Osteoblast (primary cell): ENCODE measurements around the gene PRCD. TPM values are rescaled to one million over a fixed set of nuclear protein-coding genes. Genes with fewer than 3 reads are reported as not detected.

Experiments
- DNase-seq: peaks from one replicate; pipeline ENCODE4 v3.0.0; 2011; ENCODE audit warnings: low spot score, mixed read lengths; ENCODE audit not compliant: insufficient read length; ENCODE audit errors: missing footprints
- H2AFZ ChIP-seq: 2 replicates; pipeline ENCODE4 v1.6.0; 2011; ENCODE audit warnings: mild to moderate bottlenecking, low read length
- H3K27ac ChIP-seq: 2 replicates; pipeline ENCODE4 v1.5.1; 2011; ENCODE audit warnings: mild to moderate bottlenecking, low read depth, low read length, moderate library complexity
- H3K27me3 ChIP-seq: 2 replicates; pipeline ENCODE4 v1.6.0; 2012; ENCODE audit warnings: mild to moderate bottlenecking, control low read depth, inconsistent platforms, low read length, moderate library complexity; ENCODE audit not compliant: insufficient read depth
- H3K36me3 ChIP-seq: 2 replicates; pipeline ENCODE4 v1.5.1; 2011; ENCODE audit warnings: mild to moderate bottlenecking, low read length, control low read depth, moderate library complexity; ENCODE audit not compliant: insufficient read depth
- H3K4me1 ChIP-seq: 2 replicates; pipeline ENCODE4 v1.5.1; 2011; ENCODE audit warnings: mild to moderate bottlenecking, low read length, control low read depth, moderate library complexity; ENCODE audit not compliant: insufficient read depth
- H3K4me2 ChIP-seq: 2 replicates; pipeline ENCODE4 v1.6.0; 2011; ENCODE audit warnings: mild to moderate bottlenecking, low read length; ENCODE audit not compliant: insufficient read depth
- H3K4me3 ChIP-seq: fragments of 200-600 bp; sonication (generic); 3 replicates; pipeline ENCODE4 v1.5.1; 2012; ENCODE audit warnings: mild to moderate bottlenecking, low read length, inconsistent platforms; ENCODE audit not compliant: insufficient read depth
- H3K79me2 ChIP-seq: 2 replicates; pipeline ENCODE4 v1.6.0; 2012; ENCODE audit warnings: mild to moderate bottlenecking, low read length, control low read depth, inconsistent platforms; ENCODE audit not compliant: insufficient read depth
- H3K9me3 ChIP-seq: 2 replicates; pipeline ENCODE4 v1.5.1; 2011; ENCODE audit warnings: low read depth, low read length, control low read depth
- H4K20me1 ChIP-seq: 2 replicates; pipeline ENCODE4 v1.6.0; 2012; ENCODE audit warnings: mild to moderate bottlenecking, low read length, control low read depth; ENCODE audit not compliant: insufficient read depth
- CTCF ChIP-seq: IDR thresholded peaks from 2 replicates; pipeline ENCODE4 v1.5.1; 2011; ENCODE audit warnings: mild to moderate bottlenecking, low read depth, low read length, moderate library complexity; ENCODE audit errors: extremely low read depth
- total RNA-seq: library from RNA; depleted of rRNA; stranded (reverse); fragments of >200 nt; gene quantifications from 2 replicates; pipeline ENCODE4 v1.2.3, GENCODE V29; 2012

The PRCD gene
- total RNA-seq, 1 donor: 4.0 TPM

GRCh38 chr17:76572201-76572910 lies 32.5 kb downstream of the PRCD start:
- no peaks in the 10 kb centered on the region for H4K20me1 ChIP-seq
- no peak for TF ChIP-seq CTCF
- H3K27me3 ChIP-seq: no peaks in the 10 kb centered on the region
- no peak for DNase-seq
- H3K4me3 ChIP-seq: no peak overlapping the region
- H3K4me1 ChIP-seq: no peaks in the 10 kb centered on the region
- no peaks in the 10 kb centered on the region for H3K36me3 ChIP-seq
- no peaks in the 10 kb centered on the region for H3K79me2 ChIP-seq
- H3K27ac ChIP-seq: no peak overlapping the region
- peaks cover 4% of the 10 kb centered on the region for H3K9me3 ChIP-seq
- H2AFZ ChIP-seq: no peak overlapping the region
- H3K4me2 ChIP-seq: no peak overlapping the region

- H3K79me2 ChIP-seq: no peaks in the 10 kb centered on the region
- no peak for TF ChIP-seq CTCF
- DNase-seq: no peak
- peaks cover 4% of the 10 kb centered on the region for H3K9me3 ChIP-seq
- no peak overlapping the region for H3K4me3 ChIP-seq
- H2AFZ ChIP-seq: no peak overlapping the region
- no peaks in the 10 kb centered on the region for H3K27me3 ChIP-seq
- H3K4me1 ChIP-seq: no peaks in the 10 kb centered on the region
- H3K4me2 ChIP-seq: no peak overlapping the region
- no peaks in the 10 kb centered on the region for H4K20me1 ChIP-seq
- H3K36me3 ChIP-seq: no peaks in the 10 kb centered on the region
- H3K27ac ChIP-seq: no peak overlapping the region
Measured at GRCh38 chr17:76573096-76573495, 33.3 kb downstream of the PRCD start.

DNA sequence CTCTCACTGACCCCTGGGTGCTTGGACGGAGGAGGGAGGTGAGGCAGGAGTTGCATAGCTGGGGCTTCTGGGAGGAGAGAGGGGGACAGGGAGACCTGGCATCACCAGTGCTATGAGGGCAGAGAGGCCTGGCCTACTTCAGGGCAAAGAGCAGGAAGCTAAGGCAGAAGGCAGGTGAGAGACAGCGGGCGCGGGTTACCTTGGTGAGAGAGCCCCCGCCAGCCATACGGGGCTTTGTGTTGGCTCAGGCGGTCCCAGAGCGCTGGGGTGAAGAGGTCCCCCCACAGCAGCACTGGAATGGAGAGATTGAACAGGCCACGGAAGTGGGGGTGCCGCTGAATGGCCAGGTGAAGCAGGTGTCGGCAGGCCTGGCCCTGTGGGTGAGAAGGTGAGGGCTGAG lies 34.3 kb downstream of the PRCD start:
- H3K79me2 ChIP-seq: no peaks in the 10 kb centered on the region
- no peaks in the 10 kb centered on the region for H3K36me3 ChIP-seq
- H2AFZ ChIP-seq: no peak overlapping the region
- no peaks in the 10 kb centered on the region for H3K4me1 ChIP-seq
- TF ChIP-seq CTCF: no peak
- peaks cover 4% of the 10 kb centered on the region for H3K9me3 ChIP-seq
- no peaks in the 10 kb centered on the region for H4K20me1 ChIP-seq
- H3K27me3 ChIP-seq: no peaks in the 10 kb centered on the region
- no peak overlapping the region for H3K4me3 ChIP-seq
- no peak for DNase-seq
- no peak overlapping the region for H3K4me2 ChIP-seq
- H3K27ac ChIP-seq: no peak overlapping the region

GRCh38 chr17:76575570-76575969 lies 35.7 kb downstream of the PRCD start:
- H3K4me1 ChIP-seq: no peaks in the 10 kb centered on the region
- no peaks in the 10 kb centered on the region for H3K27me3 ChIP-seq
- peak; percentile 62 for DNase-seq
- H3K27ac ChIP-seq: no peak overlapping the region
- no peak overlapping the region for H3K4me2 ChIP-seq
- H4K20me1 ChIP-seq: no peaks in the 10 kb centered on the region
- H3K36me3 ChIP-seq: no peaks in the 10 kb centered on the region
- peaks cover 4% of the 10 kb centered on the region for H3K9me3 ChIP-seq
- TF ChIP-seq CTCF: no peak
- no peaks in the 10 kb centered on the region for H3K79me2 ChIP-seq
- no peak overlapping the region for H3K4me3 ChIP-seq
- H2AFZ ChIP-seq: no peak overlapping the region
